Activated naive CD4-positive, alpha-beta T cell treated with anti-CD3 and anti-CD28 coated beads, Interleukin-2, amount 10 ng/mL, durations not matched to agents 7 days and 5 days (primary cell): ENCODE data around the gene GRM1.

Source experiments
- CTCF ChIA-PET: fragments of 350-600 bp; sonication (Branson Sonifier 250); formaldehyde crosslinking; loops from one replicate; lab custom pipeline; 2021; ENCODE audit warnings: antibody characterized with exemption; lab: Charles Lee
- DNase-seq: peaks from one replicate; pipeline ENCODE4 v3.0.0-alpha.2; 2020
- H3K27ac Mint-ChIP-seq: one replicate; pipeline ENCODE4 v1.8.0; 2021; ENCODE audit warnings: mild to moderate bottlenecking, moderate library complexity, mixed read lengths
- H3K27me3 Mint-ChIP-seq: one replicate; pipeline ENCODE4 v1.8.0; 2021; ENCODE audit warnings: mild to moderate bottlenecking, mixed read lengths
- H3K36me3 Mint-ChIP-seq: one replicate; pipeline ENCODE4 v1.8.0; 2021; ENCODE audit warnings: mixed read lengths
- H3K4me1 Mint-ChIP-seq: one replicate; pipeline ENCODE4 v1.8.0; 2021; ENCODE audit warnings: mixed read lengths
- H3K4me3 Mint-ChIP-seq: one replicate; pipeline ENCODE4 v1.8.0; 2021; ENCODE audit warnings: mild to moderate bottlenecking, moderate library complexity, mixed read lengths
- H3K9me3 Mint-ChIP-seq: one replicate; pipeline ENCODE4 v1.8.0; 2021; ENCODE audit warnings: mixed read lengths

The GRM1 gene

DNA sequence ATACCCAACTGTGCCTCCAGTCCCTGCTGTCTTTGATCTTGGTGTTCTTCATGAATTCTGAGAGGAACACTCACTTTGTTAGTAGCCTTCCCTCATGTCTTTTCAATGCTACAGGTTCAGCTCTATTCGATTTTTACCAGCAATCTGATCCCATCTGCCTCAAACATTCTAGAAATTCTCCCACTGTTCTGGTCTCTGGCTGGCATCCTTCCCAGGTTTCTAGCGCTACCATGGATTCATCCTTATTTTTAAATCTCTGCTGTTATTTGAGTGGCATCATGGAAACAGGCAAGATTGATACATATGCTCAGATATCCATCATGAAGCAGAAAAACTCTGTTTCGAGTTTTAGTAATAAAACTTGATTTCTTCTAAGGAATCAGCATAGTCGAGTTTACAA, 94.8 kb downstream of the GRM1 start:
- no peak overlapping the region for H3K4me3 Mint-ChIP-seq
- H3K4me1 Mint-ChIP-seq = no peaks in the 10 kb centered on the region
- no peaks in the 10 kb centered on the region for H3K9me3 Mint-ChIP-seq
- H3K27ac Mint-ChIP-seq = no peak overlapping the region
- no peaks in the 10 kb centered on the region for H3K27me3 Mint-ChIP-seq
- CTCF ChIA-PET = no interaction called here
- no peaks in the 10 kb centered on the region for H3K36me3 Mint-ChIP-seq
- no peak for DNase-seq

DNA sequence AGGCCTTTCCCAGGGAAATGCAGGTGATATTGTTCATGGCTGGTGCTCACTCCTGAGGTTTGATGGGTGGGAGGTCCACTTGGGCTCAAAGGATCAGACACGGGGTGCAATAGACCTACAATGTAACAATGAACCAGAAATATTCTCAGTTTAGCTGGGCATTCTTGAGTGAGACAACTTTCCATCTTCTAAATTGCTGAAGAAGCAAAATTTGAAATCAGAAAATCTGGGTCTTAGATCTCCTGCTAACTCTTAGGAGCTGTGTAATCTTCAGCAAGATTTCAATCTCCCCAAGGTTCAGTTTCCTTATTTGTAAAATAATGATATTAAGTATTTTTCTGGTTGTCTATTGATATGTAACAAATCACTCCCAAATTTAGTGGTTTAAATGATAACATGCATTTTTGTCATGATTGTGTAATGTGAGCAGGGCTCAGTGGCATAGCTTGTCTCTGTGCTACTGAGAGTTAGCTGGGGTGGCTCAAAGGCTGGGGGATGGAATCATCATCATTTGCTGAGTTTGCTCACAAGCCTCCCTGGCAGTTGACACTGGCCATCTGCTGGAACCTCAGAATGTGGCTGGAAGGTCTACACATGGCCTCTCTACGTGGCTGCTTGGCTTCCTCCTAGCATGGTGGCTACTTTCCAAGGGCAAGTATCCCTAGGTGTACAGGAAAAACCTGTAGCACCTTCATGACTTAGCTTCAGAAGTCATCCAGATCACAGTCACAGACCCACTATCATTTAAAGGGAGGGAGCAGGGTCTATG, 98.8 kb downstream of the GRM1 start:
- H3K9me3 Mint-ChIP-seq = no peaks in the 10 kb centered on the region
- CTCF ChIA-PET = no interaction called here
- H3K4me3 Mint-ChIP-seq = no peak overlapping the region
- H3K4me1 Mint-ChIP-seq = no peaks in the 10 kb centered on the region
- no peak for DNase-seq
- no peaks in the 10 kb centered on the region for H3K36me3 Mint-ChIP-seq
- H3K27ac Mint-ChIP-seq = no peak overlapping the region
- no peaks in the 10 kb centered on the region for H3K27me3 Mint-ChIP-seq

GRCh38 chr6:146133866-146134265, 105.0 kb downstream of the GRM1 start:
- Mint-ChIP-seq H3K27me3 (no peaks in the 10 kb centered on the region), H3K4me3 (no peak overlapping the region), H3K4me1 (no peaks in the 10 kb centered on the region), H3K9me3 (peaks cover 6% of the 10 kb centered on the region), H3K27ac (no peak overlapping the region), H3K36me3 (no peaks in the 10 kb centered on the region)
- no peak for DNase-seq
- CTCF ChIA-PET = no interaction called here

DNA sequence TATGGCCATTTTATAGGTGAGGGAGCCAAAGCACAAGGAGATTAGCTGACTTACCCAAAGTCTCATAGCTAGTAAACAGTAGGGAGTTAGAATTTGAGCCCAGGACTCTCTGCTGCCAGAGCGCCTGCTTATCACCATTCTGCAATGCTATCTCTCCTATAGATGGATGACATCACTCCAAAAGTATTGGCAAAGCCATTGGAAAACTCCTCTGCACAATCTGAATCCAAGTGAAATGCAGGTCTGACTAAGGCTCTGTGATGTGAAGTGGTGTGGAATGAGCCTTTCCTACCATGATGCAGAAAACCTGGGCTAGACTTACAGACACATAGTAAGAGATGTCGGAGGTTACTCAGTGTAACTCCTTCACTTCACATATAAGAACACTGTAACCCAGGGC, 106.3 kb downstream of the GRM1 start:
- Mint-ChIP-seq H3K27ac (no peak overlapping the region), H3K4me1 (no peaks in the 10 kb centered on the region), H3K9me3 (peaks cover 6% of the 10 kb centered on the region), H3K4me3 (no peak overlapping the region), H3K27me3 (no peaks in the 10 kb centered on the region), H3K36me3 (no peaks in the 10 kb centered on the region)
- CTCF ChIA-PET = no interaction called here
- DNase-seq = no peak

GRCh38 chr6:146146836-146147235, 118.0 kb downstream of the GRM1 start:
- no peak overlapping the region for H3K4me3 Mint-ChIP-seq
- H3K9me3 Mint-ChIP-seq = peaks cover 1% of the 10 kb centered on the region
- H3K36me3 Mint-ChIP-seq = no peaks in the 10 kb centered on the region
- no peaks in the 10 kb centered on the region for H3K27me3 Mint-ChIP-seq
- no peak overlapping the region for H3K27ac Mint-ChIP-seq
- no peaks in the 10 kb centered on the region for H3K4me1 Mint-ChIP-seq
- no peak for DNase-seq
- CTCF ChIA-PET = no interaction called here

DNA sequence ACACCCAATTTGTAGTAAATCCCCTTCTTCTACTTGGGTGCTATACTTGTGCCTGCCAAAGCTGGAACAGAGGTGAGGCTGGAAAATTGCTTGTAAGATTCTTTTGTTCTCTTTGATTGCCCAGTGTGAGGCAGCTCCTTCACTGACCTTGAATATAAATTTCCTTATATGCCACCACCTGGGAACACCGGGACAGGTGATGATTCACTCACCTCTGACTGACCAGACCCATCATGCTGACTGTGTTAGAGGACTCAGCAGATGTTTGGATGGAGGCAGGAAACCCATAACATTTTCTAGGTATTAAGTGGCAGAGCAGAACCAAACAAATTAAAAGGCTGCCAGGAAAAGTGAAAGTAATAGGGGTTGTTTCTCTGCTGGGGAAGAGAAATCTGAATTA, 120.9 kb downstream of the GRM1 start:
- Mint-ChIP-seq H3K4me1 (no peaks in the 10 kb centered on the region), H3K9me3 (no peaks in the 10 kb centered on the region), H3K4me3 (no peak overlapping the region), H3K36me3 (no peaks in the 10 kb centered on the region), H3K27ac (no peak overlapping the region), H3K27me3 (no peaks in the 10 kb centered on the region)
- DNase-seq = no peak
- CTCF ChIA-PET = no interaction called here

DNA sequence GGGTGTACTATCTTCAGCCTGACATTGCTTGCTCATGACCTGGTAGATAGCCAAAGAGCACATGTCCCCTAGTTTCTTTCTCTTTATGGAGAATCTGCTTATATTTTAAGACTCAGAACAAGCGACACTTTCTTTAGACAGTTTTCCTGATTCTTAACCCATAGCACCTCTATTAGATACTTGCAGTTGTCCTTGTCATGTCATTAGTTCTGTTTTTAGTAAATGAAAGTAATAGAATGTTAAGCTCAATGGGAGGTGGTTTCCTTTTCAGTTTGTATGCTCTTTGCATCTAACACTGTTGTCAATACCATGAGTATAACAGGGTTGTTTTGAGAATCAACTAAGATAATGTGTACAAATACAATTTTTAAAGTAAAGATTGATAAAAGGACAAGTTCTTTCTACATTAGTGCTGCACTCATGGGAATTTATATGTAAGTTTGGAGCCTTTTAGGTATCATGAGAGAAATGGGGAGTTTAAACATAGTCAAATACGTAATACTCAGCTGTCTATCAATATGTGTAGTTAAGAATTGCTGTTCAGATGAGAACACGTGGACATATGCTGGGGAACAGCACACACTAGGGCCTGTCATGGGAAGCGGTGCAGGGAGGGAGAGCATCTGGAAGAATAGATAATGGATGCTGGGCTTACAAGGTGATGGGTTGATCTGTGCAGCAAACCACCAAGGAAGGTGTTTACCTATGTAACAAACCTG, 124.3 kb downstream of the GRM1 start:
- H3K9me3 Mint-ChIP-seq = no peaks in the 10 kb centered on the region
- CTCF ChIA-PET = no interaction called here
- H3K4me1 Mint-ChIP-seq = no peaks in the 10 kb centered on the region
- H3K27ac Mint-ChIP-seq = no peak overlapping the region
- H3K4me3 Mint-ChIP-seq = no peak overlapping the region
- H3K27me3 Mint-ChIP-seq = no peaks in the 10 kb centered on the region
- DNase-seq = no peak
- no peaks in the 10 kb centered on the region for H3K36me3 Mint-ChIP-seq

GRCh38 chr6:146154197-146154596, 125.3 kb downstream of the GRM1 start:
- Mint-ChIP-seq H3K4me1 (no peaks in the 10 kb centered on the region), H3K27ac (no peak overlapping the region), H3K36me3 (no peaks in the 10 kb centered on the region), H3K27me3 (no peaks in the 10 kb centered on the region), H3K4me3 (no peak overlapping the region), H3K9me3 (no peaks in the 10 kb centered on the region)
- CTCF ChIA-PET = no interaction called here
- DNase-seq = no peak

- Mint-ChIP-seq H3K27ac (no peak overlapping the region), H3K4me1 (no peaks in the 10 kb centered on the region), H3K9me3 (no peaks in the 10 kb centered on the region), H3K27me3 (no peaks in the 10 kb centered on the region), H3K36me3 (no peaks in the 10 kb centered on the region), H3K4me3 (no peak overlapping the region)
- DNase-seq = no peak
- CTCF ChIA-PET = no interaction called here
Measured at GRCh38 chr6:146161664-146162063, 132.8 kb downstream of the GRM1 start.

DNA sequence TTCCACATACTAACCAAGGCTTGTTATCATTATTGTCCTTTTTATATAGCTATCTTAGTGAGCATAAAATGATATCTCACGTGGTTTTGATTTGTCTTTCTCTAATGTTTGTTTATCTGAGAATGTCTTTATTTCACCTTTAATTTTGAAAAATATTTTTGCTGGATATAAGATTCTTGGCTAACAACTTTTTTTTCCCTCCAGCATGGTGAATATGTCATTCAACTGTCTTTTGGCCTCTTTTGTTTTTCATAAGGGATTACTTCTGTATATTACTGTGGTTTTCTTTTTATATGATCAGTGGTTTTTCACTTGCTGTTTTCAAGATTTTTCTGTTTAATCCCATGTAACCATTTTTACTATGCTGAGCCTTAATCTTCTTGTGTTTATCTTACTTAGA, 141.0 kb downstream of the GRM1 start:
- H3K4me1 Mint-ChIP-seq = no peaks in the 10 kb centered on the region
- no peaks in the 10 kb centered on the region for H3K27me3 Mint-ChIP-seq
- no peaks in the 10 kb centered on the region for H3K9me3 Mint-ChIP-seq
- H3K4me3 Mint-ChIP-seq = no peak overlapping the region
- H3K36me3 Mint-ChIP-seq = no peaks in the 10 kb centered on the region
- CTCF ChIA-PET = no interaction called here
- no peak overlapping the region for H3K27ac Mint-ChIP-seq
- DNase-seq = no peak

DNA sequence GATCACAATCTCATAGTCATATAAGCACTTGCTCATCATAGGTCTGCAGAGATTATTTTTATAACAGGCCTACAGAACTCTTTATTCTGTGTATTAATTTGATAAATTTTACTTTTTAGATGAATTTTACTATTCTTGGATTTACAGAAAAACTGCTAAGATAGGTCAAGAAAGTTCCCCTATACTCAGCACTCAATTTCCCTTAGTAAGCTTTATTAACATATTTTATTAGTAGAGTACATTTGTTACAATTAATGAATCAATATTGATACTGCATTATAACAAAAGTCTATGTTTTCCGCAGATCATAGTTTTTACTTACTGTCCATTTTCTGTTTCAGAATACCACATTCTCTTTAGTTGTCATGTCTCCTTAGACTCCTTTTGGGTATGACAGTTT, 148.9 kb downstream of the GRM1 start:
- Mint-ChIP-seq H3K9me3 (no peaks in the 10 kb centered on the region), H3K4me1 (no peaks in the 10 kb centered on the region), H3K27me3 (no peaks in the 10 kb centered on the region), H3K36me3 (no peaks in the 10 kb centered on the region), H3K27ac (no peak overlapping the region), H3K4me3 (no peak overlapping the region)
- CTCF ChIA-PET = no interaction called here
- no peak for DNase-seq

DNA sequence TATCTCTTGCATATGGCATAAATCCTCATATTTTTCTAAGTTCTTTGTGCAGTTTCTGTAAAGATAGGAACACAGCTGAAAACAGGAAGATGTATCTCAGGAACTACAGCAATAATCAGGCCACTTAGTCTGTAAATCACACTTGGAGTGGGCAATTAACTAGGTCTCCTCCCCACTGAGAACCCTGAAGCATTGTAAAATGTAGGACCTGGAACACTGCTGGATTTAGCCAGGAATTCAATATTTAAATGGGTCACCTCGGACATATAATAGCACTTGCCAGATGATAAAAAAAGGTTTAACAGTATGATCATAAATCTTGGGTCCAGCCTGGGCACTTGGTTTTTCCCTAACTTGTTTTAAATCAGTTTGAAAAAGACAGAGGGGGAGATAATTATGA, 155.0 kb downstream of the GRM1 start:
- Mint-ChIP-seq H3K27ac (no peak overlapping the region), H3K36me3 (no peaks in the 10 kb centered on the region), H3K9me3 (no peaks in the 10 kb centered on the region), H3K27me3 (no peaks in the 10 kb centered on the region), H3K4me1 (no peaks in the 10 kb centered on the region), H3K4me3 (no peak overlapping the region)
- DNase-seq = no peak
- CTCF ChIA-PET = no interaction called here

- H3K4me1 Mint-ChIP-seq = no peaks in the 10 kb centered on the region
- H3K27ac Mint-ChIP-seq = no peak overlapping the region
- no peaks in the 10 kb centered on the region for H3K36me3 Mint-ChIP-seq
- H3K27me3 Mint-ChIP-seq = no peaks in the 10 kb centered on the region
- DNase-seq = no peak
- no peak overlapping the region for H3K4me3 Mint-ChIP-seq
- CTCF ChIA-PET = no interaction called here
- no peaks in the 10 kb centered on the region for H3K9me3 Mint-ChIP-seq
Measured at GRCh38 chr6:146184701-146185100, 155.8 kb downstream of the GRM1 start.

DNA sequence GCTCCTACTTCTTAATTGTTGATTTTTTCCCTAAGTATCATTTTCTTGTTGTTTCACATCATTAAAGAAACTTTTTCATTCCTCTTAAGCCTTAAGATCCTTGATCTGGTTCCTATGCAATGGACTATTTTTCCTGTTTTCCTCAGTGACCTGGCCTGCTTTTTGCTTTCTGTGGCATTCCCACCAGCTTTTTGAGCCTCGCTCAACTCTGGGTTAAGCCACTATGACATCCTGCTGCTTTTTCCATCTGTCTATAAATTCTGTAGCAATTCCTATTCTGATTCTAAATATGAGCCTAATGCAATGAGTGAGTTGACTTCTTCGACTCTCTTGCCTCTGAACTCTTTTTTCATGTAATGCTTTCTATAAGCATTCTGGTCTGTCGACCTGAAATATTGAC, 160.3 kb downstream of the GRM1 start:
- CTCF ChIA-PET = no interaction called here
- no peak overlapping the region for H3K4me3 Mint-ChIP-seq
- H3K27ac Mint-ChIP-seq = no peak overlapping the region
- no peak for DNase-seq
- H3K9me3 Mint-ChIP-seq = no peaks in the 10 kb centered on the region
- no peaks in the 10 kb centered on the region for H3K36me3 Mint-ChIP-seq
- no peaks in the 10 kb centered on the region for H3K4me1 Mint-ChIP-seq
- no peaks in the 10 kb centered on the region for H3K27me3 Mint-ChIP-seq

- H3K4me1 Mint-ChIP-seq = no peaks in the 10 kb centered on the region
- CTCF ChIA-PET = no interaction called here
Measured at GRCh38 chr6:146190581-146190980, 161.7 kb downstream of the GRM1 start.

More at GRCh38 chr6:146190581-146190980, 161.7 kb downstream of the GRM1 start:
- H3K4me3 Mint-ChIP-seq = no peak overlapping the region
- no peaks in the 10 kb centered on the region for H3K36me3 Mint-ChIP-seq
- H3K27ac Mint-ChIP-seq = no peak overlapping the region
- no peak for DNase-seq
- no peaks in the 10 kb centered on the region for H3K9me3 Mint-ChIP-seq
- H3K27me3 Mint-ChIP-seq = no peaks in the 10 kb centered on the region
